HepG2 (cell line): ENCODE results near the gene GFPT2. TPM values are rescaled to one million over a fixed set of nuclear protein-coding genes. Genes with fewer than 3 reads are reported as not detected.

Experiments used
- ATAC-seq: fragments of 200-7000 bp; cut with Tn5 transposase; 3 replicates; pipeline ENCODE4 v1.9.1; 2020; ENCODE audit warnings: mild to moderate bottlenecking, moderate library complexity
- BruUV-seq: library from RNA; stranded (reverse); fragments of 400-500 nt; replicated peaks from 2 replicates; lab custom pipeline; 2021; lab: Mats Ljungman, UMichigan
- CTCF ChIA-PET: fragments of 300-600 bp; formaldehyde crosslinking; extraction: SDS; loops from one replicate; lab custom pipeline; 2021; ENCODE audit warnings: low total read pairs, inconsistent platforms, low intra/inter-chr PET ratio; lab: Yijun Ruan, JAX
- POLR2A ChIA-PET: fragments of 350-600 bp; sonication (Branson Sonifier 250); formaldehyde crosslinking; loops from one replicate; lab custom pipeline; 2020; ENCODE audit warnings: antibody characterized with exemption, inconsistent platforms; lab: Yijun Ruan, JAX
- DNase-seq: peaks from one replicate; pipeline ENCODE4 v3.0.0-alpha.2; 2015; ENCODE audit warnings: low spot score
- FAIRE-seq: peaks from 3 replicates; lab custom pipeline; 2011; peaks lifted over from hg19 to GRCh38; lab: Jason Lieb, UNC
- H2AFZ ChIP-seq: one replicate; pipeline ENCODE4 v1.6.1; 2011; ENCODE audit warnings: low read length, inconsistent platforms
- H3K27ac ChIP-seq: fragments of 300-600 bp; 3 replicates; pipeline ENCODE4 v1.8.0; 2011; ENCODE audit warnings: mixed run types, mild to moderate bottlenecking, mixed read lengths, low read length, inconsistent platforms; ENCODE audit not compliant: insufficient read depth; ENCODE audit errors: extremely low read length
- H3K27me3 ChIP-seq, 2 experiments: fragments of 200-600 bp in 1 of 2; 2 replicates in 1 of 2; 3 replicates in 1 of 2; pipeline versions ENCODE4 v1.6.0 to v1.8.0; 2011; ENCODE audit warnings: low read length in 2 of 2, mild to moderate bottlenecking in 2 of 2, moderate library complexity in 2 of 2, inconsistent platforms in 1 of 2; ENCODE audit not compliant: insufficient read depth in 2 of 2, control insufficient read depth in 1 of 2
- H3K36me3 ChIP-seq, 2 experiments: fragments of 200-600 bp in 1 of 2; replicated peaks in 1 of 2; 2 replicates in 1 of 2; 3 replicates in 1 of 2; pipeline versions ENCODE4 v1.5.1 to v1.8.0; 2011; ENCODE audit warnings: low read length in 2 of 2, inconsistent platforms in 1 of 2; ENCODE audit not compliant: insufficient read depth in 2 of 2, control insufficient read depth in 1 of 2
- H3K4me1 ChIP-seq: 2 replicates; pipeline ENCODE4 v1.5.1; 2012; ENCODE audit warnings: low read length, inconsistent platforms; ENCODE audit not compliant: insufficient read depth
- H3K4me2 ChIP-seq: 2 replicates; pipeline ENCODE4 v1.6.0; 2011; ENCODE audit warnings: low read depth, low read length, inconsistent platforms
- H3K4me3 ChIP-seq, 3 experiments: fragments of 200-600 bp in 1 of 3; sonication (generic), shearing (Covaris generic) in 1 of 3; replicated peaks in 1 of 3; 2 replicates each; pipeline ENCODE4 v1.5.1; 2011 to 2016; ENCODE audit warnings: low read length in 3 of 3, inconsistent platforms in 2 of 3, low read depth in 2 of 3, mild to moderate bottlenecking in 2 of 3, control low read depth in 1 of 3, mixed read lengths in 1 of 3; ENCODE audit not compliant: insufficient read depth in 1 of 3
- H3K79me2 ChIP-seq: one replicate; pipeline ENCODE4 v1.6.1; 2011; ENCODE audit warnings: low read length, inconsistent platforms; ENCODE audit not compliant: insufficient read depth
- H3K9ac ChIP-seq: 2 replicates; pipeline ENCODE4 v1.6.0; 2011; ENCODE audit warnings: mild to moderate bottlenecking, low read depth, low read length, inconsistent platforms; ENCODE audit not compliant: insufficient read depth
- H3K9me3 ChIP-seq: 2 replicates; pipeline ENCODE4 v1.5.1; 2012; ENCODE audit warnings: mild to moderate bottlenecking, low read length
- H4K20me1 ChIP-seq: 2 replicates; pipeline ENCODE4 v1.6.0; 2011; ENCODE audit warnings: inconsistent platforms, mild to moderate bottlenecking, low read length, moderate library complexity; ENCODE audit not compliant: insufficient read depth
- EEA1 ChIP-seq: sonication (generic); formaldehyde crosslinking; IDR thresholded peaks from 2 replicates; pipeline ENCODE4 v1.5.1; 2020; ENCODE audit warnings: mild to moderate bottlenecking, missing genetic modification reagents, borderline replicate concordance
- MXD4 ChIP-seq: IDR thresholded peaks from 2 replicates; pipeline ENCODE4 v1.6.1; 2016; ENCODE audit warnings: mild to moderate bottlenecking, missing biosample characterization, missing genetic modification reagents
- NR3C1 ChIP-seq: sonication (generic); formaldehyde crosslinking; IDR thresholded peaks from 2 replicates; pipeline ENCODE4 v1.4.0; 2020; ENCODE audit warnings: missing genetic modification reagents
- PCBP2 ChIP-seq: fragments of 200-400 bp; formaldehyde crosslinking; optimal IDR thresholded peaks from 2 replicates; pipeline ENCODE3; 2018; ENCODE audit warnings: low read length, low read depth; ENCODE audit not compliant: poor library complexity, severe bottlenecking
- PHF8 ChIP-seq: sonication (generic); formaldehyde crosslinking; IDR thresholded peaks from 2 replicates; pipeline ENCODE4 v1.5.0; 2020; ENCODE audit warnings: missing genetic modification reagents
- POGZ ChIP-seq: sonication (generic); formaldehyde crosslinking; IDR thresholded peaks from 2 replicates; pipeline ENCODE4 v1.4.0; 2020; ENCODE audit warnings: mild to moderate bottlenecking, missing genetic modification reagents
- RORA ChIP-seq: sonication (generic); formaldehyde crosslinking; IDR thresholded peaks from 2 replicates; pipeline ENCODE4 v1.5.0; 2020; ENCODE audit warnings: mild to moderate bottlenecking, missing genetic modification reagents, moderate library complexity
- SSRP1 ChIP-seq: IDR thresholded peaks from 2 replicates; pipeline ENCODE4 v1.6.1; 2016; ENCODE audit warnings: control low read depth
- TOE1 ChIP-seq: sonication (generic); formaldehyde crosslinking; IDR thresholded peaks from 2 replicates; pipeline ENCODE4 v1.4.0; 2020; ENCODE audit warnings: mild to moderate bottlenecking, missing genetic modification reagents
- ZNF678 ChIP-seq: sonication (generic); formaldehyde crosslinking; IDR thresholded peaks from 2 replicates; pipeline ENCODE4 v1.4.0; 2020; ENCODE audit warnings: mild to moderate bottlenecking, missing genetic modification reagents
- WGBS: methylation state at CpG from one replicate; pipeline ENCODE4 v1.1.6; 2017; ENCODE audit warnings: low lambda C conversion rate; 5-methylcytosine and 5-hydroxymethylcytosine counted together
- in situ Hi-C: cut with HindIII; loops from 2 replicates; pipeline ENCODE4 v1.10.0; 2017; ENCODE audit warnings: low pct_unique_long_range_greater_than_20kb; ENCODE audit not compliant: extremely low pct_ligation_motif_present
- intact Hi-C: fragments of 100-400 bp; cut with micrococcal nuclease; formaldehyde crosslinking; loops from one replicate; pipeline ENCODE4 v1.10.0; 2022; ENCODE audit not compliant: unreplicated experiment
- polyA plus RNA-seq, 8 experiments: library from polyadenylated mRNA; depleted of rRNA in 3 of 8; stranded (reverse) in 7 of 8; unstranded in 1 of 8; fragments of >200 nt; fragmentation: Illumina TruSeq in 4 of 8; extraction: Trizol in 4 of 8; gene quantifications; 2 replicates each; pipeline versions ENCODE4 v1.2.1 to v1.2.3, GENCODE V29; 2011 to 2016; ENCODE audit warnings: low read depth in 4 of 8, missing spikeins in 1 of 8, mixed read lengths in 1 of 8; ENCODE audit not compliant: insufficient read depth in 1 of 8
- total RNA-seq, 5 experiments: library from RNA; depleted of rRNA; stranded (reverse); fragments of >200 nt; fragmentation: Illumina TruSeq; extraction: Trizol; gene quantifications; 2 replicates each; pipeline ENCODE4 v1.2.3, GENCODE V29; 2016; ENCODE audit warnings: low read depth in 1 of 5
- TF ChIP-seq, protein P1 (sequence below): sonication (generic); formaldehyde crosslinking; IDR thresholded peaks from 2 replicates; pipeline ENCODE4 v1.5.0; 2020; ENCODE audit warnings: mild to moderate bottlenecking, missing genetic modification reagents, borderline replicate concordance
- TF ChIP-seq, protein P2 (sequence below): sonication (generic); formaldehyde crosslinking; IDR thresholded peaks from 2 replicates; pipeline ENCODE4 v1.5.0; 2020; ENCODE audit warnings: mild to moderate bottlenecking, missing genetic modification reagents
- TF ChIP-seq, protein P3 (sequence below): IDR thresholded peaks from 2 replicates; pipeline ENCODE4 v1.6.1; 2016; ENCODE audit warnings: missing biosample characterization, missing genetic modification reagents, low read depth

GFPT2 gene
- total and polyA plus RNA-seq, 2 of the 13 experiments (the other 11 are each of a cell fraction or from before 2014, with no cell fraction given) = 0.18 TPM

DNA sequence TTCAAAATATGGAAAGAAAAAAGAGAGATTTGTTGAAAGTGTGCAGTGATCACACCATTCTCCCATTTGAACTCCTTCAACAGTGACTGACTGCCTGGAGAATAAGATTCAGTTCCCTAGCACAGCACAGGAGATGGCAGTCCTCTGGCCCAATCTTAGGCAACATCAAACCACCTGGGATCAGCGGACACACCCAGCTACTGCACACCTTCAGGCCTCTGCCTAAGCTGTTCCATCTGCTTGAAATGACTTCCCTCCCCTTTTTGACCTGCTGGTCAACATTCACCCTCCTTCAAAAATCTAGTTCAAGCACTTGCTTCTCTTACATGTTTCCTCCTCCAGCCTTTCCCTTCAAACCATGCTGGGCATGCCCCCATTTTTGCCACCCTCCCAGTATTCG is 65.7 kb downstream of the GFPT2 start:
- BruUV-seq = no TSS peak
- no peaks in the 10 kb centered on the region for H3K9me3 ChIP-seq
- intact Hi-C loops (no loop called here), in situ Hi-C loops (no loop called here)
- 80% methylated on average over 1 of the region's 2 CpGs for WGBS
- ChIA-PET CTCF (no interaction called here), POLR2A (no interaction called here)
- FAIRE-seq (no peak), DNase-seq (no peak), ATAC-seq (no peak)
- H4K20me1 ChIP-seq = peaks cover 11% of the 10 kb centered on the region
- no peak overlapping the region for H2AFZ ChIP-seq
- no peak overlapping the region for H3K4me2 ChIP-seq
- H3K79me2 ChIP-seq = peaks cover 34% of the 10 kb centered on the region
- H3K27me3 ChIP-seq = no peaks in the 10 kb centered on the region
- no peak overlapping the region for H3K9ac ChIP-seq
- no peak for TF ChIP-seq PHF8 (CRISPR knock-in tag)
- TF ChIP-seq, protein P1, sequence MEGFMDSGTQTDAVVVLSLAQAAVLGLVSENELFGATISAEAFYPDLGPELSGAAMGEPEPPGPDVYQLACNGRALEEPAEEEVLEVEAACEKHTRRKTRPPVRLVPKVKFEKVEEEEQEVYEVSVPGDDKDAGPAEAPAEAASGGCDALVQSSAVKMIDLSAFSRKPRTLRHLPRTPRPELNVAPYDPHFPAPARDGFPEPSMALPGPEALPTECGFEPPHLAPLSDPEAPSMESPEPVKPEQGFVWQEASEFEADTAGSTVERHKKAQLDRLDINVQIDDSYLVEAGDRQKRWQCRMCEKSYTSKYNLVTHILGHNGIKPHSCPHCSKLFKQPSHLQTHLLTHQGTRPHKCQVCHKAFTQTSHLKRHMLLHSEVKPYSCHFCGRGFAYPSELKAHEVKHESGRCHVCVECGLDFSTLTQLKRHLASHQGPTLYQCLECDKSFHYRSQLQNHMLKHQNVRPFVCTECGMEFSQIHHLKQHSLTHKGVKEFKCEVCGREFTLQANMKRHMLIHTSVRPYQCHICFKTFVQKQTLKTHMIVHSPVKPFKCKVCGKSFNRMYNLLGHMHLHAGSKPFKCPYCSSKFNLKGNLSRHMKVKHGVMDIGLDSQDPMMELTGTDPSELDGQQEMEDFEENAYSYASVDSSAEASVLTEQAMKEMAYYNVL (CRISPR knock-in tag) = no peak
- TF ChIP-seq MXD4 (CRISPR knock-in tag) = no peak
- no peak for TF ChIP-seq SSRP1 (CRISPR knock-in tag)
- no peak overlapping the region for H3K27ac ChIP-seq
- peaks cover 3 to 23% of the 10 kb centered on the region in 2 experiments; a peak in 3 of 5 replicates for H3K36me3 ChIP-seq
- H3K4me1 ChIP-seq = peaks cover 43% of the 10 kb centered on the region
- no peak overlapping the region for H3K4me3 ChIP-seq

DNA sequence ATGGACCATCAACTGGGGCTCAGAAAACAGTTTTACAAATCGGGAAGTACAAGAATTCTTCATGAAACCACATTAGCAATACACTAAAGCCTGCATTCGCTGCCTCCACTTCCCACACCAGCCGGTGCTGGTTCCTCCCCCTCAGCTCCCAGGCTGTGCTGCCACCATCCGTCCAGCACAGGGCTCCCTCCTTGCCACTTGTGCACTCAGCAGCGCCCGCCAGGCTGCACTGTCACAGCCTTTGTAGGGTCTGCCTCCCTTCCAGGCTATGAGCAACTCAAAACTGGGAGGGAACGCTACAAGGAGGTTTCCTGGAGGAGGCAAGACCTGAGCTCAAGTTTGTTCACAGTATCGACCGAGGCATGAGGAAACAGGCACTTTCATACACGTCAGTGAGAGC is 69.0 kb downstream of the GFPT2 start:
- Histone ChIP-seq H3K4me1 (peaks cover 24% of the 10 kb centered on the region), H3K27ac (no peak overlapping the region), H3K9ac (no peak overlapping the region), H3K4me3 (no peak overlapping the region), H3K9me3 (no peaks in the 10 kb centered on the region), H2AFZ (no peak overlapping the region), H3K27me3 (no peaks in the 10 kb centered on the region), H3K36me3 (peaks cover 6 to 46% of the 10 kb centered on the region in 2 experiments), H4K20me1 (peaks cover 8% of the 10 kb centered on the region), H3K79me2 (peaks cover 18% of the 10 kb centered on the region), H3K4me2 (no peak overlapping the region)
- BruUV-seq = no TSS peak
- 89% methylated on average over 10 of the region's 10 CpGs for WGBS
- in situ Hi-C loops = no loop called here
- FAIRE-seq (no peak), DNase-seq (no peak), ATAC-seq (no peak)
- intact Hi-C loops = no loop called here
- POLR2A ChIA-PET = interaction anchor here (0.8 kb wide), 1 partner anchor 9 kb away, joined by 3 read pairs; no protein-coding TSS in a partner anchor
- CTCF ChIA-PET = no interaction called here
- TF ChIP-seq NR3C1 (CRISPR knock-in tag) (no peak), POGZ (CRISPR knock-in tag) (no peak), PCBP2 (no peak), RORA (no peak), ZNF678 (CRISPR knock-in tag) (no peak), EEA1 (CRISPR knock-in tag) (no peak), TOE1 (CRISPR knock-in tag) (no peak)
- TF ChIP-seq, protein P2, sequence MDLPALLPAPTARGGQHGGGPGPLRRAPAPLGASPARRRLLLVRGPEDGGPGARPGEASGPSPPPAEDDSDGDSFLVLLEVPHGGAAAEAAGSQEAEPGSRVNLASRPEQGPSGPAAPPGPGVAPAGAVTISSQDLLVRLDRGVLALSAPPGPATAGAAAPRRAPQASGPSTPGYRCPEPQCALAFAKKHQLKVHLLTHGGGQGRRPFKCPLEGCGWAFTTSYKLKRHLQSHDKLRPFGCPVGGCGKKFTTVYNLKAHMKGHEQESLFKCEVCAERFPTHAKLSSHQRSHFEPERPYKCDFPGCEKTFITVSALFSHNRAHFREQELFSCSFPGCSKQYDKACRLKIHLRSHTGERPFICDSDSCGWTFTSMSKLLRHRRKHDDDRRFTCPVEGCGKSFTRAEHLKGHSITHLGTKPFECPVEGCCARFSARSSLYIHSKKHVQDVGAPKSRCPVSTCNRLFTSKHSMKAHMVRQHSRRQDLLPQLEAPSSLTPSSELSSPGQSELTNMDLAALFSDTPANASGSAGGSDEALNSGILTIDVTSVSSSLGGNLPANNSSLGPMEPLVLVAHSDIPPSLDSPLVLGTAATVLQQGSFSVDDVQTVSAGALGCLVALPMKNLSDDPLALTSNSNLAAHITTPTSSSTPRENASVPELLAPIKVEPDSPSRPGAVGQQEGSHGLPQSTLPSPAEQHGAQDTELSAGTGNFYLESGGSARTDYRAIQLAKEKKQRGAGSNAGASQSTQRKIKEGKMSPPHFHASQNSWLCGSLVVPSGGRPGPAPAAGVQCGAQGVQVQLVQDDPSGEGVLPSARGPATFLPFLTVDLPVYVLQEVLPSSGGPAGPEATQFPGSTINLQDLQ = no peak
- TF ChIP-seq, protein P3, sequence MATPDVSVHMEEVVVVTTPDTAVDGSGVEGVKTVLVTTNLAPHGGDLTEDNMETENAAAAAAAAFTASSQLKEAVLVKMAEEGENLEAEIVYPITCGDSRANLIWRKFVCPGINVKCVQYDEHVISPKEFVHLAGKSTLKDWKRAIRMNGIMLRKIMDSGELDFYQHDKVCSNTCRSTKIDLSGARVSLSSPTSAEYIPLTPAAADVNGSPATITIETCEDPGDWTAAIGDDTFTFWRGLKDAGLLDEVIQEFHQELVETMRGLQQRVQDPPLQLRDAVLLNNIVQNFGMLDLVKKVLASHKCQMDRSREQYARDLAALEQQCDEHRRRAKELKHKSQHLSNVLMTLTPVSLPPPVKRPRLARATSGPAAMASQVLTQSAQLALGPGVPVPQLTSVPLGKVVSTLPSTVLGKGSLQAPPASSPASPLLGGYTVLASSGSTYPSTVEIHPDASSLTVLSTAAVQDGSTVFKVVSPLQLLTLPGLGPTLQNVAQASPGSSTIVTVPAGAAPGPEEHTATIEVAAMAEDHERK (CRISPR knock-in tag) = no peak
